Mucosa of rectum (tissue), 2 donors: ENCODE measurements around the gene RCC1.
"Not testable (repeated sequence)": the region's sequence is repeated elsewhere in the genome, so short reads cannot be mapped to it uniquely, and the experiment has no call there.

Source experiments
- H3K27ac ChIP-seq, 2 donors: one replicate each; pipeline ENCODE4 v1.7.0; 2013; ENCODE audit warnings: inconsistent platforms in 2 of 2, low read depth in 2 of 2, low read length in 2 of 2
- H3K27me3 ChIP-seq, 2 donors: one replicate each; pipeline ENCODE4 v1.7.0; 2013; ENCODE audit warnings: low read length in 2 of 2; ENCODE audit not compliant: control insufficient read depth in 2 of 2, insufficient read depth in 2 of 2
- H3K36me3 ChIP-seq, 2 donors: one replicate each; pipeline ENCODE4 v1.7.0; 2013; ENCODE audit warnings: low read length in 2 of 2; ENCODE audit not compliant: control insufficient read depth in 2 of 2, insufficient read depth in 2 of 2
- H3K4me1 ChIP-seq, 2 donors: one replicate each; pipeline ENCODE4 v1.7.0; 2013; ENCODE audit warnings: low read length in 2 of 2, mild to moderate bottlenecking in 1 of 2; ENCODE audit not compliant: control insufficient read depth in 2 of 2, insufficient read depth in 2 of 2
- H3K4me3 ChIP-seq, 2 donors: one replicate each; pipeline ENCODE4 v1.7.0; 2013; ENCODE audit warnings: low read length in 2 of 2
- H3K9ac ChIP-seq, 2 donors: one replicate each; pipeline ENCODE4 v1.7.0; 2013; ENCODE audit warnings: low read length in 2 of 2, low read depth in 1 of 2, mild to moderate bottlenecking in 1 of 2
- H3K9me3 ChIP-seq, 2 donors: one replicate each; pipeline ENCODE4 v1.7.0; 2013; ENCODE audit warnings: low read length in 2 of 2; ENCODE audit not compliant: control insufficient read depth in 2 of 2
- donor health status: healthy.
- donor health status: Normal muscosa, but diverticular disease.

RCC1 gene

DNA sequence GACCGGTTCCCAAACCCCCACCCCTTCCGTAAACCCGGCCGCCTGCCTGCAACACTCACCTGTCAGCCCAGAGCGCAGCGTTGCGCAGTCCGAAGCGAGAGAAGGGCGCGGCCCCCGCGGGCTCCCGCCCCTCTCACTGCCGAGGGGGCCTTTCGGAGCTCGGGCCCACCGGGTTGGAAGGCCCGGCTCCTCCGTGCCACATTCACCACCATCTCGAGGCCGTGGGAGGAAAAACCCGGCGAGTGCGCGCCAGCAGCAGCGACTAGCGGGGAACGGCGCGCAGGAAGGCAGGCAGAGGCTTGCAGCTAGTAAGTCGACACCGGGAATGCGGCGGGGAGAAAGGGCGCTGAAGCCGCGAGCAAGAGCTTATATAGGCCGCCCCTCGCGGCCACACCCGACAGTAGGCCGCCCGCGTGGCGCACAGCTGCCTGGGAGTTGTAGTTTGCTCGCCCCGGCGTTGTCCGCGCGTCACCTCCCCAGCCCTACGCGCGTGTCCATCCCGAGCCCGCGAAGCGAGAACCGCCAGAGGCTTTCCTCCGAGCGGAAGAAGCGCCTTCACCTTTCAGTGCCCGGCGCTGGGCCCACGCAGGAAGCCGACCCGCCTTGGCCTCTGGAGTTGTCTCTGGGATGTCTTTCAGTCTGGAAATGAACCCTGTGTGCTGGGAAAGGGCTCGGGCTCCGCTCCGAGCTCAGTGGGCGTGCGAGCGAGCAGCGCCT lies 75.8 kb downstream of the RCC1 start:
- Histone ChIP-seq H3K4me3 (peak overlapping the region; percentile 91 to 96), H3K9me3 (no peaks in the 10 kb centered on the region), H3K27me3 (no peaks in the 10 kb centered on the region), H3K9ac (peak overlapping the region; percentile 90 to 91), H3K4me1 (peaks cover 17 to 24% of the 10 kb centered on the region in 2 donors), H3K36me3 (peaks cover 28 to 34% of the 10 kb centered on the region in 2 donors), H3K27ac (peak overlapping the region; percentile 93 to 94)

DNA sequence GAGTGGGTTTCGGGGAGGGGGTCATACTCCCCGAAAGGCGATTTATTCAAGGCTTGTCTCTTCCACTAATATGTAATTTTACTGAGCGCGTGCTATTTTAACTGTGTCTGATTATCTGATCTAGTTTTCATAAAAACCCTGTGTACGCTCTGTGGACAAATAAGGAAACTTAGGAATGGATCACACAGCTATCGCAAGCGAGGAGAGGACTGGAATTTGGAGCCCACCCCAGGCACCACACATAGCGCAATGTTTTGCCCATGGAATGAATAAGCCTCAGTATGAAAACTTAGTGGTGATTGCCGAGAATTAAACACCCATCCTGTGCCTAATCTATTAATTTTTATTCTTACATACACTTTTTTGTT lies 76.4 kb downstream of the RCC1 start:
- H3K9me3 ChIP-seq: no peaks in the 10 kb centered on the region
- peak overlapping the region; percentile 90 to 91 for H3K9ac ChIP-seq
- no peaks in the 10 kb centered on the region for H3K27me3 ChIP-seq
- peaks cover 23 to 29% of the 10 kb centered on the region in 2 donors for H3K36me3 ChIP-seq
- H3K4me3 ChIP-seq: peak overlapping the region; percentile 91 to 96
- peaks cover 14 to 24% of the 10 kb centered on the region in 2 donors for H3K4me1 ChIP-seq
- H3K27ac ChIP-seq: peak overlapping the region; percentile 93 to 94

DNA sequence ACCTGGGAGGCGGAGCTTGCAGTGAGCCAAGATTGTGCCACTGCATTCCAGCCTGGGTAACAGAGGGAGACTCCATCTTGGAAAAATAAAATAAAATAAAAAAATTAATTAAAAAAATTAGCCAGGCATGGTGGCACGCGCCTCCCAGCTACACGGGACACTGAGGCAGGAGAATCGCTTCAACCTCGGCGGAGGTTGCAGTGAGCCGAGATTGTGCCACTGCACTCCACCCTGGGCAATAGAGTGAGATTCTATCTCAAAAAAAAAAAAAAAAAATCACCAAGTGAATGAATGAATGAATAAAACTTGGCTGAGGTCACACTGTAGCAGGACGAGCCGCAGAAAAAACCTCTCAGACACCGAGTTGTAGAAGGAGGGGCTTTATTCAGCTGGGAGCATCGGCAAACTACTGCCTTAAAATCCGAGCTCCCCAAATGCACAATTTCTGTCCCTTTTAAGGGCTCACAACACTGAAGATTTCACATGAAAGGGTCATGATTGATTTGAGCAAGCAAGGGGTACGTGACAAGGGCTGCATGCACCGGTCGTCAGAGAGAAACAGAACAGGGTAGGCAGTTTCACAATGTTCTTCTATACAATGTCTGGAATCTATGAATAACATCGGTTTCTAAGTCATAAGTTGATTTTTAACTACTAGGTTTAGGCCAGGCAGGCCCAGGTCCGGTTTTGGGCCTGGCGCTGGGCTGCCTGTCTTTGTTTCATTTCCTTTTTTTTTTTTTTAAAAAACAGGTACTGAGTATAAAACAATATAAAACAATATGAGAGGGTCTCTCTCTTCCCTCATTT lies 80.9 kb downstream of the RCC1 start:
- H3K36me3 ChIP-seq, H3K9me3 ChIP-seq, H3K9ac ChIP-seq, H3K27me3 ChIP-seq, H3K27ac ChIP-seq, H3K4me3 ChIP-seq: not testable (repeated sequence)
- peaks cover 0 to 15% of the 10 kb centered on the region in 2 donors for H3K4me1 ChIP-seq
